Keratinocyte (primary cell): ENCODE data around the gene ACER3. TPM values are rescaled to one million over a fixed set of nuclear protein-coding genes. Genes with fewer than 3 reads are reported as not detected.

Experiments used
- DNase-seq: peaks from one replicate; pipeline ENCODE4 v3.0.0-alpha.2; 2011; ENCODE audit warnings: low read depth, missing footprints, low spot score
- FAIRE-seq: peaks from 2 replicates; lab custom pipeline; 2011; peaks lifted over from hg19 to GRCh38; lab: Jason Lieb, UNC
- H2AFZ ChIP-seq: 2 replicates; pipeline ENCODE4 v1.6.0; 2012; ENCODE audit warnings: low read length, control low read depth, inconsistent platforms; ENCODE audit not compliant: control insufficient read depth
- H3K27ac ChIP-seq: 2 replicates; pipeline ENCODE4 v1.5.1; 2011; ENCODE audit warnings: low read length; ENCODE audit not compliant: control insufficient read depth, insufficient read depth
- H3K27me3 ChIP-seq: 3 replicates; pipeline ENCODE4 v1.6.0; 2011; ENCODE audit warnings: low read length; ENCODE audit not compliant: control insufficient read depth, insufficient read depth; ENCODE audit errors: extremely low read depth
- H3K36me3 ChIP-seq, 2 experiments: 2 replicates in 1 of 2; 3 replicates in 1 of 2; pipeline ENCODE4 v1.5.1; 2011; ENCODE audit warnings: low read length in 2 of 2, mild to moderate bottlenecking in 1 of 2; ENCODE audit not compliant: control insufficient read depth in 2 of 2, insufficient read depth in 2 of 2; ENCODE audit errors: extremely low read depth in 1 of 2
- H3K4me1 ChIP-seq: 3 replicates; pipeline ENCODE4 v1.5.1; 2011; ENCODE audit warnings: low read length; ENCODE audit not compliant: control insufficient read depth, insufficient read depth; ENCODE audit errors: extremely low read depth
- H3K4me2 ChIP-seq: 3 replicates; pipeline ENCODE4 v1.6.0; 2011; ENCODE audit warnings: low read depth, low read length; ENCODE audit not compliant: control insufficient read depth, insufficient read depth; ENCODE audit errors: extremely low read depth
- H3K4me3 ChIP-seq, 3 experiments: fragments of 200-600 bp in 1 of 3; sonication (generic) in 1 of 3; 2 replicates in 2 of 3; 3 replicates in 1 of 3; pipeline ENCODE4 v1.5.1; 2011 to 2016; ENCODE audit warnings: low read length in 3 of 3, mild to moderate bottlenecking in 3 of 3, control low read depth in 2 of 3, inconsistent platforms in 1 of 3, low read depth in 1 of 3, mixed read lengths in 1 of 3, mixed run types in 1 of 3, moderate library complexity in 1 of 3; ENCODE audit not compliant: control insufficient read depth in 2 of 3, insufficient read depth in 2 of 3; ENCODE audit errors: extremely low read depth in 1 of 3
- H3K79me2 ChIP-seq: 2 replicates; pipeline ENCODE4 v1.6.0; 2012; ENCODE audit warnings: low read length; ENCODE audit not compliant: control insufficient read depth, insufficient read depth
- H3K9ac ChIP-seq: 3 replicates; pipeline ENCODE4 v1.6.0; 2011; ENCODE audit warnings: low read length; ENCODE audit not compliant: control insufficient read depth, insufficient read depth; ENCODE audit errors: extremely low read depth
- H3K9me1 ChIP-seq: 3 replicates; pipeline ENCODE4 v1.6.0; 2011; ENCODE audit warnings: low read length; ENCODE audit not compliant: control insufficient read depth, insufficient read depth; ENCODE audit errors: extremely low read depth
- H3K9me3 ChIP-seq: 2 replicates; pipeline ENCODE4 v1.5.1; 2012; ENCODE audit warnings: low read depth, low read length; ENCODE audit not compliant: control insufficient read depth
- H4K20me1 ChIP-seq: 3 replicates; pipeline ENCODE4 v1.6.0; 2011; ENCODE audit warnings: low read length; ENCODE audit not compliant: control insufficient read depth, insufficient read depth; ENCODE audit errors: extremely low read depth
- EZH2 ChIP-seq: IDR thresholded peaks from one replicate; pipeline ENCODE4 v1.6.1; 2012; ENCODE audit warnings: inconsistent platforms, mild to moderate bottlenecking, low read length, moderate library complexity
- dilution Hi-C: fragments of 300-500 bp; cut with MboI; formaldehyde crosslinking; loops from one replicate; pipeline ENCODE4 v1.7.0; 2020; ENCODE audit warnings: low sequenced_read_pairs; ENCODE audit not compliant: extremely low pct_ligation_motif_present
- polyA plus RNA-seq, 5 experiments: library from polyadenylated mRNA; depleted of rRNA in 3 of 5; stranded (reverse) in 3 of 5; stranded (forward) in 1 of 5; unstranded in 1 of 5; fragments of >200 nt; gene quantifications; 1 replicate in 1 of 5; 2 replicates in 3 of 5; 3 replicates in 1 of 5; pipeline versions ENCODE4 v1.2.1 to v1.2.3, GENCODE V29; 2011 to 2012; ENCODE audit warnings: missing spikeins in 2 of 5, low read depth in 1 of 5, low replicate concordance in 1 of 5
- TF ChIP-seq, protein P1 (sequence below), 3 experiments: IDR thresholded peaks in 1 of 3; conservative IDR thresholded peaks in 1 of 3; optimal IDR thresholded peaks in 1 of 3; 2 replicates in 2 of 3; 3 replicates in 1 of 3; pipeline versions ENCODE3 to v1.5.1; 2011; ENCODE audit warnings: low read length in 3 of 3, mild to moderate bottlenecking in 3 of 3, moderate library complexity in 2 of 3, control low read depth in 1 of 3, inconsistent platforms in 1 of 3; ENCODE audit not compliant: insufficient read depth in 2 of 3; ENCODE audit errors: extremely low read depth in 1 of 3

Gene ACER3
- polyA plus RNA-seq, 1 donor (not counting 4 experiments of a cell fraction or from before 2014, with no cell fraction given) = 55.0 TPM

DNA sequence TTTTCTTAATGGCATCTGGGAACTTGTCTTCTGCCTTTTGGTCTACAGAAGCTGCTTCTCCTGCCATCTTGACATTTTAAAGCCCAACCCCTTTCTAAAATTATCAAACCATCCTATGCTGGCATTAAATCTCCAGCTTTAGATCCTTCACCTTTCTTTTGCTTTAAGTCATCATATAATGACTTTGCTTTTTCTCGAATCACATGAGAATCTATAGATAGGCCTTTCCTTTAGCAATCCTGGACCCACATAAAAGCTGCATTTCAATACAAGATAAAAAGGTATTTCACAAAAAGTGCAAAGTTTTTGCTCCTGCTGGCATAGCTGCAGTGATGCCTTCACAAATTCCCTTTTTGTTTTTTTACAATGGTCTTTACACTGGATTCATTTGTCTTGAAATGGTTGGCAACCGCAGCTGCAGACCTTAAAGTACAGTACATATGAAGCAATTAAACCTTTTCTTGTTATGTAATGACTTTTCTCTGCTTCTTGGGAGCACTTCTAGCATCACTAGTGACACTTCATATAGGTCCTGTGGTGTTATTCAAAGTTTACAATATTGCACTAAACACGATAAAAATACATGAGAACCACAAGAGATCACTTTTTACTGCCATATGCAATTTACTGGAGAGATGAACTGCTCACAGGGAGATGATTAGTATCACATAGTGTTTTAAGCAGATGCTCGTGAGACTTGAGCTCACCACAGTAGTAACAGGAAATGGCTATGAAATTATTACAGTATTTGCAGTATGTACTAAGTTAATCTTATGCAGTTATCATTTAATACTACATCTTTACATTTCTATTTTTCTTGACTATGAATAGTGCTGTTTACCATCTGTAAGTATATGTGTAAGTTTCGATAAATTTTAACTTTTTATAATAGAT, 41.6 kb downstream of the ACER3 start:
- no peak for DNase-seq
- no peaks in the 10 kb centered on the region for H3K9me1 ChIP-seq
- H3K4me3 ChIP-seq = no peak overlapping the region
- no peak overlapping the region for H3K4me2 ChIP-seq
- TF ChIP-seq, protein P1, sequence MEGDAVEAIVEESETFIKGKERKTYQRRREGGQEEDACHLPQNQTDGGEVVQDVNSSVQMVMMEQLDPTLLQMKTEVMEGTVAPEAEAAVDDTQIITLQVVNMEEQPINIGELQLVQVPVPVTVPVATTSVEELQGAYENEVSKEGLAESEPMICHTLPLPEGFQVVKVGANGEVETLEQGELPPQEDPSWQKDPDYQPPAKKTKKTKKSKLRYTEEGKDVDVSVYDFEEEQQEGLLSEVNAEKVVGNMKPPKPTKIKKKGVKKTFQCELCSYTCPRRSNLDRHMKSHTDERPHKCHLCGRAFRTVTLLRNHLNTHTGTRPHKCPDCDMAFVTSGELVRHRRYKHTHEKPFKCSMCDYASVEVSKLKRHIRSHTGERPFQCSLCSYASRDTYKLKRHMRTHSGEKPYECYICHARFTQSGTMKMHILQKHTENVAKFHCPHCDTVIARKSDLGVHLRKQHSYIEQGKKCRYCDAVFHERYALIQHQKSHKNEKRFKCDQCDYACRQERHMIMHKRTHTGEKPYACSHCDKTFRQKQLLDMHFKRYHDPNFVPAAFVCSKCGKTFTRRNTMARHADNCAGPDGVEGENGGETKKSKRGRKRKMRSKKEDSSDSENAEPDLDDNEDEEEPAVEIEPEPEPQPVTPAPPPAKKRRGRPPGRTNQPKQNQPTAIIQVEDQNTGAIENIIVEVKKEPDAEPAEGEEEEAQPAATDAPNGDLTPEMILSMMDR (optimal IDR thresholded peaks at IDR 0.05 in 1 of 3, IDR thresholded peaks at IDR 0.05 in 1 of 3, conservative IDR thresholded peaks at IDR 0.05 in 1 of 3; ENCODE audit: extremely low read depth in 1 of 3, insufficient read depth in 2 of 3, low read length in 3 of 3) = no peak
- no peak for TF ChIP-seq EZH2
- H3K9me3 ChIP-seq = peaks cover 2% of the 10 kb centered on the region
- H3K4me1 ChIP-seq = peaks cover 10% of the 10 kb centered on the region
- no peak overlapping the region for H3K27ac ChIP-seq
- no peak overlapping the region for H2AFZ ChIP-seq
- H3K9ac ChIP-seq = no peak overlapping the region
- peaks cover 38% of the 10 kb centered on the region for H3K79me2 ChIP-seq
- FAIRE-seq = no peak
- dilution Hi-C loops = no loop called here
- no peaks in the 10 kb centered on the region for H3K27me3 ChIP-seq
- H4K20me1 ChIP-seq = no peaks in the 10 kb centered on the region
- H3K36me3 ChIP-seq = no peaks in the 10 kb centered on the region

DNA sequence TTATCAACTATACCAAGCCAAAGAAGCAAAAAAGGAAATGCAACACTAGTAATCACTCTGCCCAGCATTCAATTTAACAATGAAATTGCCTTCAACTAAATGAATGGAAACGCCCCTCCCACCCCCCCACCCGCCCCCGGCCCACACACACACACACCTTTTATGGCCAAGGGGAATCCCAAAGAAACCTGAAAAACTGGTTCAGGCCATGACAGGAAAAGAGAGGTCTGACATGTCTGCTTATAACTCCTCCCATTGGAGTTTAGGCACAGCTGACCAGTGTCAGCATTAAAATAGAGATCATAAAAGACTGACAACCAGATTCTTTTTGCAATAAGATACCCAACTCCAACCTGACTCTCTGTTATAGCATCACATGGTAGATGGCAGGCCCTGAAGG, 42.6 kb downstream of the ACER3 start:
- peaks cover 2% of the 10 kb centered on the region for H3K9me3 ChIP-seq
- dilution Hi-C loops = no loop called here
- H3K4me3 ChIP-seq = no peak overlapping the region
- no peaks in the 10 kb centered on the region for H3K36me3 ChIP-seq
- H2AFZ ChIP-seq = no peak overlapping the region
- H3K4me1 ChIP-seq = peaks cover 10% of the 10 kb centered on the region
- no peak overlapping the region for H3K4me2 ChIP-seq
- FAIRE-seq = no peak
- TF ChIP-seq, protein P1 (optimal IDR thresholded peaks at IDR 0.05 in 1 of 3, IDR thresholded peaks at IDR 0.05 in 1 of 3, conservative IDR thresholded peaks at IDR 0.05 in 1 of 3; ENCODE audit: extremely low read depth in 1 of 3, insufficient read depth in 2 of 3, low read length in 3 of 3) = no peak
- TF ChIP-seq EZH2 = no peak
- H3K27ac ChIP-seq = no peak overlapping the region
- peaks cover 31% of the 10 kb centered on the region for H3K79me2 ChIP-seq
- no peak for DNase-seq
- no peaks in the 10 kb centered on the region for H4K20me1 ChIP-seq
- H3K9ac ChIP-seq = no peak overlapping the region
- no peaks in the 10 kb centered on the region for H3K9me1 ChIP-seq
- H3K27me3 ChIP-seq = no peaks in the 10 kb centered on the region
